ENCODE data around the gene MAML3. TPM values are rescaled to one million over a fixed set of nuclear protein-coding genes. Genes with fewer than 3 reads are reported as not detected.

The MAML3 gene
- total RNA-seq, 1 donor from 2014 or later = 24.8 TPM

GRCh38 chr4:140018931-140019618, 134.9 kb downstream of the MAML3 start:
- no peaks in the 10 kb centered on the region for H3K27me3 Mint-ChIP-seq (ENCODE audit: low read depth)
- no peak overlapping the region for H3K4me3 Mint-ChIP-seq
- DNase-seq (ENCODE audit: low spot score in 2 of 2, unreplicated experiment in 2 of 2) = no peak
- H3K4me1 Mint-ChIP-seq = peaks cover 38% of the 10 kb centered on the region
- peak overlapping the region; percentile 15 for H3K27ac Mint-ChIP-seq
- TF ChIP-seq, protein P1, sequence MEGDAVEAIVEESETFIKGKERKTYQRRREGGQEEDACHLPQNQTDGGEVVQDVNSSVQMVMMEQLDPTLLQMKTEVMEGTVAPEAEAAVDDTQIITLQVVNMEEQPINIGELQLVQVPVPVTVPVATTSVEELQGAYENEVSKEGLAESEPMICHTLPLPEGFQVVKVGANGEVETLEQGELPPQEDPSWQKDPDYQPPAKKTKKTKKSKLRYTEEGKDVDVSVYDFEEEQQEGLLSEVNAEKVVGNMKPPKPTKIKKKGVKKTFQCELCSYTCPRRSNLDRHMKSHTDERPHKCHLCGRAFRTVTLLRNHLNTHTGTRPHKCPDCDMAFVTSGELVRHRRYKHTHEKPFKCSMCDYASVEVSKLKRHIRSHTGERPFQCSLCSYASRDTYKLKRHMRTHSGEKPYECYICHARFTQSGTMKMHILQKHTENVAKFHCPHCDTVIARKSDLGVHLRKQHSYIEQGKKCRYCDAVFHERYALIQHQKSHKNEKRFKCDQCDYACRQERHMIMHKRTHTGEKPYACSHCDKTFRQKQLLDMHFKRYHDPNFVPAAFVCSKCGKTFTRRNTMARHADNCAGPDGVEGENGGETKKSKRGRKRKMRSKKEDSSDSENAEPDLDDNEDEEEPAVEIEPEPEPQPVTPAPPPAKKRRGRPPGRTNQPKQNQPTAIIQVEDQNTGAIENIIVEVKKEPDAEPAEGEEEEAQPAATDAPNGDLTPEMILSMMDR (IDR thresholded peaks at IDR 0.05; ENCODE audit: unreplicated experiment) = no peak
- H3K9me3 Mint-ChIP-seq = peaks cover 15% of the 10 kb centered on the region
- peaks cover 10% of the 10 kb centered on the region for H3K36me3 Mint-ChIP-seq

GRCh38 chr4:140014284-140014683, 139.7 kb downstream of the MAML3 start:
- Mint-ChIP-seq H3K4me1 (peaks cover 12% of the 10 kb centered on the region), H3K4me3 (no peak overlapping the region), H3K27me3 (ENCODE audit: low read depth) (no peaks in the 10 kb centered on the region), H3K9me3 (peaks cover 15% of the 10 kb centered on the region), H3K27ac (no peak overlapping the region), H3K36me3 (peaks cover 11% of the 10 kb centered on the region)
- DNase-seq (ENCODE audit: low spot score in 2 of 2, unreplicated experiment in 2 of 2) = no peak
- TF ChIP-seq, protein P1 (IDR thresholded peaks at IDR 0.05; ENCODE audit: unreplicated experiment) = no peak

- TF ChIP-seq, protein P1 (IDR thresholded peaks at IDR 0.05; ENCODE audit: unreplicated experiment) = no peak
- no peak overlapping the region for H3K27ac Mint-ChIP-seq
- peaks cover 8% of the 10 kb centered on the region for H3K4me1 Mint-ChIP-seq
- H3K9me3 Mint-ChIP-seq = peaks cover 15% of the 10 kb centered on the region
- no peak overlapping the region for H3K4me3 Mint-ChIP-seq
- DNase-seq (ENCODE audit: low spot score in 2 of 2, unreplicated experiment in 2 of 2) = no peak
- no peaks in the 10 kb centered on the region for H3K27me3 Mint-ChIP-seq (ENCODE audit: low read depth)
- peaks cover 11% of the 10 kb centered on the region for H3K36me3 Mint-ChIP-seq
Observed at GRCh38 chr4:140012688-140013486, 141.1 kb downstream of the MAML3 start.

GRCh38 chr4:140005699-140006098, 148.3 kb downstream of the MAML3 start:
- H3K27me3 Mint-ChIP-seq (ENCODE audit: low read depth) = no peaks in the 10 kb centered on the region
- H3K36me3 Mint-ChIP-seq = no peaks in the 10 kb centered on the region
- H3K4me1 Mint-ChIP-seq = peaks cover 31% of the 10 kb centered on the region
- TF ChIP-seq, protein P1 (IDR thresholded peaks at IDR 0.05; ENCODE audit: unreplicated experiment) = no peak
- no peak for DNase-seq (ENCODE audit: low spot score in 2 of 2, unreplicated experiment in 2 of 2)
- peak overlapping the region; percentile 84 for H3K27ac Mint-ChIP-seq
- no peak overlapping the region for H3K4me3 Mint-ChIP-seq
- no peaks in the 10 kb centered on the region for H3K9me3 Mint-ChIP-seq

DNA sequence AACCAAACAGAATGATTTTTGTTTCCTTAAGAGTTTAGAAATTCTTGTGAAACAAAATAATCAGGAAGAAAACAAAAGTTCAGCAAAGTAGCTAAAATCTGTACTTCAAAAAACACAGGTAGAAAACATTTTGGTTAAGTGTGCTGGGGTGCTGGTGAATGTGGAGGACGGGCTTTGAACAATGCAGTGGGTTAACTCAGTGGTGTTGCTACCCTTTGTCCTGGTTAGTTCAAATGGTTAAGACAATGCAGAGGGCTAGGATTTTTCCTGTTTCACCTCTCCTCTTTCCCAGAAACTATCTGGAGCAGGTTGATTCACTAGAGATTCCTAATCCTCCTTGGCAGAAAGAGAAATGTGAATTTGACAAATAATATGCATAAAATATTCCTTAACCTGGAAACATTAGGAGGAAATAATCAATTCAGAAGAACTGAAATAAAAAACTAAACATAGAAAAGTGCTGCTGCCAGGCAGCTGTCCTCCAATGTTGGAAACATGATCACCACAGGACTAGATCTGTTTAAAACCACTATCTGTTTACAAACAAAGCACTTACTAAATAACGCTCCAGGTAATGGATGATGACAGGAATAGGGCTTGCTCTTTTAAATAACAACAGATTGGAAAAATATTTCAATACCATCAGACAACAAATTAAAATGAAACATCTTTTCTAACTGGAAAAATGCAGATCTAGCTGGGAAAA, 148.9 kb downstream of the MAML3 start:
- no peaks in the 10 kb centered on the region for H3K36me3 Mint-ChIP-seq
- peak overlapping the region; percentile 84 for H3K27ac Mint-ChIP-seq
- peaks cover 31% of the 10 kb centered on the region for H3K4me1 Mint-ChIP-seq
- DNase-seq (ENCODE audit: low spot score in 2 of 2, unreplicated experiment in 2 of 2) = no peak
- no peaks in the 10 kb centered on the region for H3K27me3 Mint-ChIP-seq (ENCODE audit: low read depth)
- peak overlapping the region; percentile 70 for H3K4me3 Mint-ChIP-seq
- TF ChIP-seq, protein P1 (IDR thresholded peaks at IDR 0.05; ENCODE audit: unreplicated experiment) = no peak
- H3K9me3 Mint-ChIP-seq = no peaks in the 10 kb centered on the region

Measured in mesothelial cell of epicardium (in vitro differentiated cells).